Endothelial cell of umbilical vein (primary cell): ENCODE measurements around the gene LRRC73. TPM values are rescaled to one million over a fixed set of nuclear protein-coding genes. Genes with fewer than 3 reads are reported as not detected.

Experiments
- BruUV-seq: library from RNA; stranded (reverse); fragments of 400-500 nt; replicated peaks from 2 replicates; lab custom pipeline; 2021; lab: Mats Ljungman, UMichigan
- CTCF ChIA-PET: fragments of 300-600, 350-600 bp; sonication (Branson Sonifier 250); formaldehyde crosslinking; loops from one replicate; lab custom pipeline; 2021; ENCODE audit warnings: antibody characterized with exemption, inconsistent platforms; lab: Charles Lee
- POLR2A ChIA-PET: fragments of 300-600, 350-600 bp; sonication (Branson Sonifier 250); formaldehyde crosslinking; loops from one replicate; lab custom pipeline; 2021; ENCODE audit warnings: antibody characterized with exemption, inconsistent platforms; lab: Charles Lee
- DNase-seq: peaks from one replicate; pipeline ENCODE4 v3.0.0-alpha.2; 2011; ENCODE audit warnings: low read depth, low spot score
- FAIRE-seq: peaks from 2 replicates; lab custom pipeline; 2011; peaks lifted over from hg19 to GRCh38; lab: Jason Lieb, UNC
- H2AFZ ChIP-seq: 2 replicates; pipeline ENCODE4 v1.6.0; 2012; ENCODE audit warnings: low read depth, low read length, control low read depth, inconsistent platforms
- H3K27ac ChIP-seq: 2 replicates; pipeline ENCODE4 v1.5.1; 2011; ENCODE audit warnings: low read depth, mild to moderate bottlenecking, control low read depth, low read length, moderate library complexity; ENCODE audit not compliant: insufficient read depth
- H3K27me3 ChIP-seq, 2 experiments: 2 replicates each; pipeline versions ENCODE4 v1.6.0 to v1.6.1; 2011; ENCODE audit warnings: low read length in 2 of 2, mixed read lengths in 1 of 2; ENCODE audit not compliant: control insufficient read depth in 2 of 2, insufficient read depth in 2 of 2
- H3K36me3 ChIP-seq, 2 experiments: 2 replicates in 1 of 2; 3 replicates in 1 of 2; pipeline ENCODE4 v1.5.1; 2011; ENCODE audit warnings: low read length in 2 of 2, mild to moderate bottlenecking in 1 of 2, moderate library complexity in 1 of 2; ENCODE audit not compliant: control insufficient read depth in 2 of 2, insufficient read depth in 2 of 2; ENCODE audit errors: extremely low read depth in 1 of 2
- H3K4me1 ChIP-seq: 3 replicates; pipeline ENCODE4 v1.5.1; 2011; ENCODE audit warnings: mild to moderate bottlenecking, low read length; ENCODE audit not compliant: control insufficient read depth, insufficient read depth; ENCODE audit errors: extremely low read depth
- H3K4me2 ChIP-seq: 2 replicates; pipeline ENCODE4 v1.6.1; 2011; ENCODE audit warnings: low read length, control low read depth, mixed read lengths; ENCODE audit not compliant: insufficient read depth
- H3K4me3 ChIP-seq, 3 experiments: fragments of 200-600 bp in 1 of 3; sonication (generic), shearing (Covaris generic) in 1 of 3; replicated peaks in 1 of 3; 2 replicates each; pipeline ENCODE4 v1.5.1; 2011 to 2016; ENCODE audit warnings: control low read depth in 3 of 3, low read length in 3 of 3, mild to moderate bottlenecking in 2 of 3, inconsistent platforms in 1 of 3, low read depth in 1 of 3, moderate library complexity in 1 of 3; ENCODE audit not compliant: insufficient read depth in 1 of 3
- H3K79me2 ChIP-seq: 2 replicates; pipeline ENCODE4 v1.6.0; 2012; ENCODE audit warnings: low read length, inconsistent platforms; ENCODE audit not compliant: control insufficient read depth, insufficient read depth
- H3K9ac ChIP-seq: replicated peaks from 2 replicates; pipeline ENCODE3; 2011; ENCODE audit warnings: low read length, control low read depth; ENCODE audit not compliant: insufficient read depth; ENCODE audit errors: extremely low read depth
- H3K9me1 ChIP-seq: replicated peaks from 3 replicates; pipeline ENCODE4 v1.6.0; 2011; ENCODE audit warnings: mild to moderate bottlenecking, low read length; ENCODE audit not compliant: control insufficient read depth, insufficient read depth; ENCODE audit errors: extremely low read depth
- H3K9me3 ChIP-seq: replicated peaks from 2 replicates; pipeline ENCODE4 v1.5.1; 2012; ENCODE audit warnings: low read length, inconsistent platforms; ENCODE audit not compliant: control insufficient read depth, insufficient read depth
- H4K20me1 ChIP-seq: replicated peaks from 2 replicates; pipeline ENCODE3; 2011; ENCODE audit warnings: mild to moderate bottlenecking, low read length; ENCODE audit not compliant: control insufficient read depth, insufficient read depth; ENCODE audit errors: extremely low read depth
- FOS ChIP-seq: IDR thresholded peaks from 2 replicates; pipeline ENCODE4 v1.6.1; 2011; ENCODE audit warnings: mild to moderate bottlenecking, low read length, moderate library complexity, borderline replicate concordance; ENCODE audit not compliant: insufficient read depth
- JUN ChIP-seq: IDR thresholded peaks from 2 replicates; pipeline ENCODE4 v1.6.1; 2011; ENCODE audit warnings: borderline replicate concordance, low read depth; ENCODE audit not compliant: insufficient read length, insufficient read depth
- POLR2A ChIP-seq: IDR thresholded peaks from 2 replicates; pipeline ENCODE4 v1.6.1; 2012; ENCODE audit warnings: low read depth, mild to moderate bottlenecking, control low read depth, low read length
- POLR2AphosphoS5 ChIP-seq: IDR thresholded peaks from 2 replicates; pipeline ENCODE4 v1.6.1; 2012; ENCODE audit warnings: low read depth, mild to moderate bottlenecking, control low read depth, low read length, moderate library complexity; ENCODE audit not compliant: insufficient read depth
- dilution Hi-C: fragments of 300-500 bp; cut with MboI; formaldehyde crosslinking; loops from one replicate; pipeline ENCODE4 v1.15.0; 2019; ENCODE audit warnings: low sequenced_read_pairs; ENCODE audit not compliant: extremely low pct_ligation_motif_present
- intact Hi-C: fragments of 100-400 bp; cut with micrococcal nuclease; formaldehyde crosslinking; loops from one replicate; pipeline ENCODE4 v1.10.0; 2022
- polyA plus RNA-seq, 4 experiments: library from polyadenylated mRNA; depleted of rRNA in 3 of 4; stranded (reverse) in 3 of 4; unstranded in 1 of 4; fragments of >200 nt; gene quantifications; 2 replicates each; pipeline versions ENCODE4 v1.2.1 to v1.2.3, GENCODE V29; 2011 to 2012; ENCODE audit warnings: missing spikeins in 1 of 4
- total RNA-seq: library from RNA; stranded (reverse); gene quantifications from 2 replicates; pipeline ENCODE4 v1.2.3, GENCODE V29; 2021

LRRC73 gene
- total and polyA plus RNA-seq, 2 donors (not counting 3 experiments of a cell fraction or from before 2014, with no cell fraction given): 0.11 to 0.58 TPM

GRCh38 chr6:43502666-43503065 is 7.5 kb downstream of the LRRC73 start:
- Histone ChIP-seq H4K20me1 (no peaks in the 10 kb centered on the region), H3K9me1 (no peaks in the 10 kb centered on the region), H3K4me3 (no peak overlapping the region), H3K9me3 (no peaks in the 10 kb centered on the region), H2AFZ (no peak overlapping the region), H3K79me2 (no peaks in the 10 kb centered on the region), H3K27ac (no peak overlapping the region), H3K4me2 (no peak overlapping the region), H3K4me1 (peaks cover 15% of the 10 kb centered on the region), H3K27me3 (no peaks in the 10 kb centered on the region), H3K36me3 (peaks cover 0 to 29% of the 10 kb centered on the region in 2 experiments), H3K9ac (no peak overlapping the region)
- TF ChIP-seq JUN (no peak), POLR2A (no peak), POLR2AphosphoS5 (no peak), FOS (no peak)
- POLR2A ChIA-PET: no interaction called here
- dilution Hi-C loops: no loop called here
- BruUV-seq: no TSS peak
- CTCF ChIA-PET: interaction anchor here (0.6 to 19.0 kb wide), 3 partner anchors 11 to 156 kb away, joined by 3 to 289 read pairs (median 6); partner anchors contain the start of gene DLK2
- intact Hi-C loops: loop anchor here (10.0 kb wide), 1 partner anchor 598 kb away; no protein-coding TSS in a partner anchor
- FAIRE-seq (no peak), DNase-seq (no peak)

GRCh38 chr6:43500921-43501320 is 9.2 kb downstream of the LRRC73 start:
- Histone ChIP-seq H3K9me1 (no peaks in the 10 kb centered on the region), H3K27me3 (no peaks in the 10 kb centered on the region), H3K9me3 (no peaks in the 10 kb centered on the region), H3K79me2 (no peaks in the 10 kb centered on the region), H3K36me3 (peaks cover 0 to 29% of the 10 kb centered on the region in 2 experiments), H3K9ac (no peak overlapping the region), H4K20me1 (no peaks in the 10 kb centered on the region), H3K4me1 (peaks cover 15% of the 10 kb centered on the region), H2AFZ (no peak overlapping the region), H3K27ac (no peak overlapping the region), H3K4me3 (no peak overlapping the region), H3K4me2 (no peak overlapping the region)
- FAIRE-seq (no peak), DNase-seq (no peak)
- intact Hi-C loops (loop anchor here (10.0 kb wide), 1 partner anchor 596 kb away; no protein-coding TSS in a partner anchor), dilution Hi-C loops (no loop called here)
- BruUV-seq: no TSS peak
- POLR2A ChIA-PET: no interaction called here
- CTCF ChIA-PET: interaction anchor here (1.4 to 19.0 kb wide), 2 partner anchors 23 to 45 kb away, joined by 4 to 289 read pairs; partner anchors contain the start of genes DLK2 and TJAP1
- TF ChIP-seq POLR2A: no peak
